ENCODE results near the gene PLXNC1.

The PLXNC1 gene

GRCh38 chr12:94162108-94162507 is 13.7 kb downstream of the PLXNC1 start:
- no peak for DNase-seq (ENCODE audit: low read depth)

DNA sequence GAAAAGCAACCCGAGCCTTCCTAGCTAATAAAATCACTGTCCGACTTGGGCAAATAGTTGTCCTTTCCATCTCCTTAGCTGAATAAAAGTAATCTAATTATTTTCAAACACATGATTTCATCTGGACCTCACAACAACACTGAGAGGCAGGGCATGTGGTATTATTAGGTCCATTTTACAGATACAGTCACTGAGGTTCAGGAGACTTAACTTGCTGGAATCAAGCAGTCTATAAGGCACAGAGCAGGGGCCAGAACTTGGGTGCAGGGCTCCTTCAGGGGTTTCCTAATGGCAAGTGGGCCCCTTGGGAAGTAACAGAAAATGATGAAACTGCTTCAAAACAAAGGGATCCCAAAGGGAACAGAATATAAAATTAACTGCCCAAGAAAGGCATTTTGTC is 15.5 kb downstream of the PLXNC1 start:
- no peak for DNase-seq (ENCODE audit: low read depth)

GRCh38 chr12:94165138-94165537 is 16.8 kb downstream of the PLXNC1 start:
- no peak for DNase-seq (ENCODE audit: low read depth)

DNA sequence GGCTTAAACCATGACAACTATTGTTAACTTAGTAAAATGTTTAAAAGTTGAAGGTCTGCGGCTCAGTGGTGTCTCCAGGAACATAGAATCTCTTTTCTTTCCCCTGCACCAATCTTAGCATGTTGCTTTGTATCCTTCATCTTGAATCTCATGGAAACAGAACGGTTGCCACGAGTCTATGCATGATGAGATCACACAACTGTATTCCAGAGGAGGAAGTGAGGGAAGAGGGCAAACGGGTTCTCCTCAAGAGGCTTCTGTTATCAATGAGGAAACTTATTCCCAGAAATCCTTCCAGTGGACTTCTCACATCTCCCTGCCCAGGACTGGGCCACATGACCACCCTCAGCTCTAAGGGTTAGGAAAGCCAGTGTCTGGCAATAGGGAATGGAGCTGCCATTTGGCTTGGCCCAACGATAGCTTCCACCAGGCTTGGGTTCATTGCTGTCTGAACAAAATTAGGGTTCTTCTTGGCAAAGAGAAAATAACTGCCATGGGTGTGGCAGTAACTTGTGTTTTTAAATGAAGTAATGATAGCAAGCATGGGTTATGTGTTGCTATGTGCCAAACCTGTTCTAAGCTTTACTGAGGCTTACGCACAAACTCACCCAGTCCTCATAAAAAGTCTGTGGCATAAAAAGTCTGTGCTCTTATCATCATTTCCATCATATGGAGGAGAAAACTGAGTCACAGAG is 17.4 kb downstream of the PLXNC1 start:
- no peak for DNase-seq (ENCODE audit: low read depth)

DNA sequence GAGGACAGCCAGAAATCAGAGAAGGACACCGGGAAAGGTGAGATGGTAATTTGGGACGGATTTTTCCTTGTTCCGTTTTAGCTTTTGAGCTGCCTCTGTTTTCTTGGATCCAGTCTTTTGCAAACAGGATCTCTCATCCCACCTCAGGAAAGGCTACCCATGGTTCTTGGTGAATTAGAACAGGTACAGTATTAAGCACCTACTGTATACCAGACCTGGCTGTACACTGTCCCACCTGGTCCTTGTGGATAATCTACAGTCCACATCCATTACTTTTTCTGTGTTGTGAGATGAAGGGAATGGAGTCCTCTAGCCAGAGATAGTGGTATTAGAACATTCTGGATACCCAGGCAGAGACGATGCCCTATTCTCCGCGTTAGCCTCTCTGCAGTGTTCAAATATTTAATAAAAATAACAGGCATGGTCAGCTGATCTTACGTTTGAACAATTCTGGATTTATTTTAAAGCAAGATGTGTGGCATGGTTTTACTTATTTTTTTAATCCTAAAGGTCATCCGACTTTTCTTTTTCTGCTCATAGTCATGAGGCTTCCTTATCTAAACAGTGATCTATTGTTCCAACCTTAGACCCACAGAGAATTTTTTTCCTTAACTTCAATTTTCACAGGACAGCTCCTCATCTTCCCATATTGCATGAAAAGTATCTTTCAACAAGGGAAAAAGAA is 18.8 kb downstream of the PLXNC1 start:
- no peak for DNase-seq (ENCODE audit: low read depth)

GRCh38 chr12:94167756-94168416 is 19.5 kb downstream of the PLXNC1 start:
- DNase-seq (ENCODE audit: low read depth), result no peak

DNA sequence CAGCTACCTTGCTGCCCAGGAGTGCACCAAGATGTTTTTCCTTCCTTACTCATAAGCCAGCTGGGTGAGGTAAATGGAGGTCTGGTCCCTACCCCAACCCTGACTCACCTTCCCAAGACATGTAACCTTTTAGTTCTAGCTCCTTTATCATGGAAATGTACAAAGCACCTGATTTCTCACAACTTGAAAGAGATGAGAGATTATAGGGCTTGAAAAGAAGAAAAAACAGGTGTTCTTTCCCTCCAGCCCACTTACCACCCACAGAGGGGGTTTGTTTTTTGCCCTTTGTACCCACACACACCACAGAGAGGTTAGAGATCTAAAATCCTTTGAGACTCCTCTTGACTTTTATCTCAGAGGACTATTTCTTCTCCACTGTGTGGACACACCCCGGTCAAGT is 21.1 kb downstream of the PLXNC1 start:
- no peak for DNase-seq (ENCODE audit: low read depth)

- DNase-seq (ENCODE audit: low read depth), result no peak
Measured at GRCh38 chr12:94169966-94170689, 21.8 kb downstream of the PLXNC1 start.

- DNase-seq (ENCODE audit: low read depth), result no peak
Measured at GRCh38 chr12:94170690-94171594, 22.6 kb downstream of the PLXNC1 start.

GRCh38 chr12:94171595-94171930 is 23.2 kb downstream of the PLXNC1 start:
- DNase-seq (ENCODE audit: low read depth), result no peak

DNA sequence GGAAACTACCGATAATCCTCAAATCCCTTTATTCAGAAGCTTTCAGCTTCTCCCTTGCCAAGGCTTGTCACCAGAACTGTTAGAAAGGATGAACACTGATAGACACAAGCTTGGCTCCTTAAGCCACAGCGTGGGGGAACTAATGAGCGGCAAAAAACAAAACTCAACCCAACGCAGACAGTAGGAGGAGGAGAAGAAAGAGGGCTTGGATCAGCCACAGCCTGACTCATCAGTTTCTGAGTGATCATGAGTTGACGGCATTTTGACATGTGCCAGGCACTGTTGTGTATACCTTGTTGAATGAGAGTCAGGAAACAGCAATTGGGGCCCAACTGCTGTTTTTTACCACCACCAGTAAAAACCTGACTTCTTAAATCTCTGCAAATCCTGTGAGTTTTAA is 23.7 kb downstream of the PLXNC1 start:
- DNase-seq (ENCODE audit: low read depth), result no peak

DNA sequence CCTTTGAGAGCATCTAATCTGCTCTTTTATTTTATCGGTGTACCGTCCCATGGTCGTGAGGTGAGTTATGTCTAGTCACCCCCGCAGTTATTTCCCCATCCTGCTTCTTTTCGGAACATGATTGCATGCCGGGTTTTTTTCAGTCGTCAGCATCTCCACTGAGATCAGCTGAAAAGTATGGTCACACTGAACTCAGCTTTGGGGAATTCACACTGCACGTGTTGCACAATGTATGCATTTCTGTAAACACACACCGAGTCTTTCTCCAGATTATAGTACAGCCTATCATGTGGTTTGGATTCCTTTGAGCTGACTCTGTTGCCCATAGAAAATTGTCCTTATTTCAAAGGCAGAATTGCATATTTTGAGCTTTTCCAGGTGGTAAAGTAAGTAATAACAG is 24.6 kb downstream of the PLXNC1 start:
- DNase-seq (ENCODE audit: low read depth), result no peak

GRCh38 chr12:94173660-94174265 is 25.4 kb downstream of the PLXNC1 start:
- no peak for DNase-seq (ENCODE audit: low read depth)

- peak; percentile 4 for DNase-seq (ENCODE audit: low read depth)
Measured at GRCh38 chr12:94174576-94174975, 26.2 kb downstream of the PLXNC1 start.

GRCh38 chr12:94175763-94176668 is 27.6 kb downstream of the PLXNC1 start:
- no peak for DNase-seq (ENCODE audit: low read depth)

DNA sequence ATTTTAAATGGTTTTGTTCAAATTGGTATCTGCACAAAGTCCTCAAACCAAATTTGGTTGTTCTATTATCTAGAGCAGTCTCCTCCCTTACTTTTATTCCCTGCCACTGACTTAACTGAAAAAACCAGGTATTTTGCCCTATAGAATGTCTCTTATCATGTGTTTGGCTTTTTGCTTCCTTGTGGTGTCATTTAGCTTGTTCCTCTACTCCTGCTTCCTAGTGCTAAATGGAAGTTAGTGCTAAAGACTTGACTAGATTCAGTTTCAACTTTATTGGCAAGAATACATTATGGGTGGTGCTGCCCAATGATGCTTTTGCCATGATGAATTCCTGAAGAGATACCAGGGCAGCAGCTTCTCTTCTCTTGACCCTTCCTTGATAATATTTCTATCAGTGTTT is 29.7 kb downstream of the PLXNC1 start:
- no peak for DNase-seq (ENCODE audit: low read depth)

DNA sequence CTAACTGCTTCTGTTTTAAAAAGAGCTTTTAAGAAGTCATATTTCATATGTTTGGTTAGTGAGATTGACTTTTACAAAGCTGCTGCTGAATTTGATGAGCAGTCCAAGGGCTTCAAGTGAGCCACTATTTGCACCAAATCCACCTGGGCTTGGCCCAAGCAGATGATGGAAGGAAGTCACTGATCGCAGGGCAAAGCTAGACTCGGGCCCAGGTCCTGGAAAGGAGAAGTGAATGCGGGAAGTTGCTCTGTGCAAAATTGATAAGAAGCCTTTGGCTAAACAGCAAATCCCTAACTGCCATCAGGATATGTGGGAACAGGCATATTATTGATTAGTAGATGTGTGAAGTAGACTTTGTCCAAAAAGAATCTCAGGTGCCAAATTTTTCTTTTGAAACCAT is 30.5 kb downstream of the PLXNC1 start:
- DNase-seq (ENCODE audit: low read depth), result no peak

- no peak for DNase-seq (ENCODE audit: low read depth)
Measured at GRCh38 chr12:94179723-94180122, 31.3 kb downstream of the PLXNC1 start.

- peak; percentile 3 for DNase-seq (ENCODE audit: low read depth)
Measured at GRCh38 chr12:94180558-94181296, 32.4 kb downstream of the PLXNC1 start.
